GM20431 (cell line): Measurements from ENCODE around the gene CDK5RAP3.
"Not testable (repeated sequence)": the region's sequence is repeated elsewhere in the genome, so short reads cannot be mapped to it uniquely, and the experiment has no call there.

ENCODE experiments used
- in situ Hi-C: fragments of 300-500 bp; cut with MseI, MboI; formaldehyde crosslinking; loops from one replicate; pipeline ENCODE4 v1.15.0; 2020; ENCODE audit warnings: low sequenced_read_pairs; ENCODE audit not compliant: unreplicated experiment

CDK5RAP3 gene

GRCh38 chr17:47970725-47971499 is at the start of gene CDK5RAP3:
CDK5RAP3 (plus strand) TSS chr17:47971113; CDS start chr17:47971147, 34 bp downstream.
- in situ Hi-C loops = no loop called here

DNA sequence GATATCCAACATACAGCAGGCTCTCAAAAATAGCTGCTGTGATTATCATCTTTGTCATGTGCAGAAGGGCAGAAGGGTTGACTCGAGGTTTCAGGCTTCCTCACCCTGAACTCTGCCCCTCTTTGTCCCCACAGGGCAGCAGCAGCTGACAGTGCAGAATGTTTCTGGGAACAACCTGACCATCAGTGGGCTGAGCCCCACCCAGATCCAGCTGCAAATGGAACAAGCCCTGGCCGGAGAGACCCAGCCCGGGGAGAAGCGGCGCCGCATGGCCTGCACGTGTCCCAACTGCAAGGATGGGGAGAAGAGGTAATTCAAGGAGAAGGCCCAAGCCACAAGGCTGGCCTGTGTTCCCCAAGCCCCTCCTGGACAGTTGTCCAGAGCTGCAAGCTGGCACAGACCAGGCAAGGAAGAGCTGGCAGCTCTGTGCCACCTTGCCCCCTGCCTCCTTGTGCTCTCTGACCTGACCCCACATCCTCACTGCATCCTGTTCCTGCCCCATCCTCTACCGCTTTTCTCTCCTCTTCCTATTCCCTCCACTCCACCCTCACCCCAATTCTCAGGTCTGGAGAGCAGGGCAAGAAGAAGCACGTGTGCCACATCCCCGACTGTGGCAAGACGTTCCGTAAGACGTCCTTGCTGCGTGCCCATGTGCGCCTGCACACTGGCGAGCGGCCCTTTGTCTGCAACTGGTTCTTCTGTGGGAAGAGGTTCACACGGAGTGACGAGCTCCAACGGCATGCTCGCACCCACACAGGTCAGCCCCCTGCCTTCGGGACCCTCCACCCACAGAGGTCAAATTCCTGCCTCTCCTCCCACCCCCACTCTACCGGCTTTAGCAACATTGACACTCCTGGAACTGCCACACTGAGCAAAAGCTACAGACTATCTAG is 45.9 kb upstream of the CDK5RAP3 start:
- in situ Hi-C loops = no loop called here

DNA sequence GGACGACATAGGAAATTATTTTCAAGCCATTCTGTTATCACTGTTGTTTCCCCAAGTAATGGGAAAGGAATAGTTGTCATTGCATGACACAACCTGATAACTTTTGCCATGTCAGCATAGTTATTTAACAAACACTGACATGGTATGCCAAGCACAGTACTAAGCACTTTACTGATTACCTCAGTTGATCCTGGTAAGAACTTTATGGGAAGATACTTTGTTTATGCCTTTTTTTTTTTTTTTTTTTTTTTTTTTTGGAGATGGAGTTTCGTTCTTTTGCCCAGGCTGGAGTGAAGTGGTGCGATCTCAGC is 45.3 kb upstream of the CDK5RAP3 start:
- in situ Hi-C loops = no loop called here

DNA sequence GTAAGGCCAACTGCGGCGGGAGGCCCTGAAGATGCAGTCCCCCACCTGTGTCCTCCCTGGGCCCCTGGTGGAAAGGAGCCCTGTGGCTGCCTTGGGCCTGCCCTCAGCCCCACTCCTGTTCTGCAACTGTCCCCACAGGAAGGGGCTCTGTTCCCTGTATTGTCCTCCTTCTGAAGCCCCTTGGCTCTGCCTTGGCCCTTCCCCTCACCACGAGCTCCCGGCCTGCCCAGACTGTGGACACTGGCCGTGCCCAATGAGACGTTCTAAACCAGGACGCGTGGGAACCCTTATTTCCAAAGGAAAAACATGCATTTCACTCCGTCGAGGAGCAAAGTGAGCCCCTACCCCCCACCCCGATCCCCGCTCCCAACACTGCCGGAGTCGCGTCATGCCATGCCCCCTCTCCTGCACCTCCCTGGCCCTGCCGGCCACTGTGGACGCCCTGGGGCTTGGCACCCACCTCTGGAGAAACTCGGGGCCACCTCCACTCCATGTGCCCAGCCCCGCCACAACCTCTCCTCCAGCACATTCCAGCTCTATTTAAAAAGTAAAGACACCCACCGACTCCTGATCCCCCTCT is 43.0 kb upstream of the CDK5RAP3 start:
- in situ Hi-C loops = no loop called here

DNA sequence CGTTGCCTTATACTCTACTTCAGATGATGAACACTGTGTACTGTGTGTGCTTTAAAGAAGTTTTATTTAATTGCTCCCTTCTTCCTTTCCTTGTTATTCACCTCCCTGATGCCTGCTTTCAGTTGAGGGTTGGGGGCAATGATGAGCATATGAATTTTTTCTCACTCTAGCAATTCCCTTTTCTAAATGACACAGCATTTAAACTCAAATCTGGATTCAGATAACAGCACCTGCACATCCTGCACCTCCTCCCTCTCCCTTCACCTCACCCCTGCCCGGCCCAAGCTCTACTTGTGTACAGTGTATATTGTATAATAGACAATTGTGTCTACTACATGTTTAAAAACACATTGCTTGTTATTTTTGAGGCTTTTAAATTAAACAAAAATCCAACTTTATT is 42.5 kb upstream of the CDK5RAP3 start:
- in situ Hi-C loops = no loop called here

- in situ Hi-C loops = no loop called here
These were observed 41.5 kb upstream of the CDK5RAP3 start for GRCh38 chr17:47929218-47930000.

GRCh38 chr17:47931848-47932247 is 39.1 kb upstream of the CDK5RAP3 start:
- in situ Hi-C loops = no loop called here

- in situ Hi-C loops = no loop called here
These were observed 36.1 kb upstream of the CDK5RAP3 start for GRCh38 chr17:47934856-47935255.

DNA sequence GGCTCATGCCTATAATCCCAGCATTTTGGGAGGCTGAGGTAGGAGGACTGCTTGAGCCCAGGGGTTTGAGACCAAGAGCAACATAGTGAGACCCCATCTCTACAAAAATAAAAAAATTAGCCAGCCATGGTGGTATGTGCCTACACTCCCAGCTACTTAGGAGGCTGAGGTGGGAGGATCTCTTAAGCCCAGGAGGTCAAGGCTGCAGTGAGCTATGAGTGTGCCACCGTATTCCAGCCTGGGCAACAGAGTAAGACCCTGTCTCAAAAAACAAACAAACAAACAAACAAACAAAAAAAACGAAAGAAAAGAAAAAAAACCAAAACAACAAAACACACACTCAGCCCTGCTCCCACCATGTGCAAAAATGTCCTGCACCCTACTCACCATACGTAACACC is 35.4 kb upstream of the CDK5RAP3 start:
- in situ Hi-C loops = not testable (repeated sequence)

DNA sequence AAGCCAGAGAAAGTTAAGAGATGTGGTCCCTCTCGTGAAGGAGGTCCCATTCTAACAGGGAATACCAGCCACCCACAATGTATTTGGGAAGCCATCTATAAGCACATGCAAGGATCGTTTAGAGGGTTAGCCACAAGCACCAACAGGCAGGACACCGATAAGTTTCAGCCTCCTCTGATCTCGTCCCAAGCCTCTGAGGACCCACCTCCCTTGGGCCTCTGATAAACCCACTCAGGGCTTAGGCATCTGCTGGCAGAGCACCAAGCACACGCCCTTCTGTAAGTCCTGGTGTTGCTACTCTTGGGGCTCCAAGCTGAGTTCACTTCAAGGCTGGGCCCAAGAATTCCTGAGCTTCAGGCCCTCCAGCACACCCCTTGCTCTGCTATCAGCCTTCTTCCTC is 35.0 kb upstream of the CDK5RAP3 start:
- in situ Hi-C loops = no loop called here

DNA sequence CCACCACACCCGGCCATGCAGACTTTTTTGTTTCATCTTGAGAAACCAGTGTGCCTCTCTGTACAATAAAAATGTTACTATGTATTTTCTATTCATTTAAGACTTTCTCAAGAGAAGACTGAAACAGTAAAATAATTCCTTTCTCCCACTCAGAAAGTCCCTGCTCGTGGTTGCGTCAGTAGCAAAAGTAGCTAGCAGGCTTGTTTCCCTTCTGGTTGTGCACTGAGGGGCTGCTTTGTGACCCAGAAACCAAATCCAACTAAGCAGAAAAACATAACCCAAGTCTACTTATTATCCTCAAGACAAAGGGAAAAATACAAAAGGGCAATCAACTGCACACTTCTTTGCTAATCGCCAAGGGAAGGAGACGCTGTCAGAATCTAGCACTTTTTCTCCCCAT is 33.0 kb upstream of the CDK5RAP3 start:
- in situ Hi-C loops = no loop called here

DNA sequence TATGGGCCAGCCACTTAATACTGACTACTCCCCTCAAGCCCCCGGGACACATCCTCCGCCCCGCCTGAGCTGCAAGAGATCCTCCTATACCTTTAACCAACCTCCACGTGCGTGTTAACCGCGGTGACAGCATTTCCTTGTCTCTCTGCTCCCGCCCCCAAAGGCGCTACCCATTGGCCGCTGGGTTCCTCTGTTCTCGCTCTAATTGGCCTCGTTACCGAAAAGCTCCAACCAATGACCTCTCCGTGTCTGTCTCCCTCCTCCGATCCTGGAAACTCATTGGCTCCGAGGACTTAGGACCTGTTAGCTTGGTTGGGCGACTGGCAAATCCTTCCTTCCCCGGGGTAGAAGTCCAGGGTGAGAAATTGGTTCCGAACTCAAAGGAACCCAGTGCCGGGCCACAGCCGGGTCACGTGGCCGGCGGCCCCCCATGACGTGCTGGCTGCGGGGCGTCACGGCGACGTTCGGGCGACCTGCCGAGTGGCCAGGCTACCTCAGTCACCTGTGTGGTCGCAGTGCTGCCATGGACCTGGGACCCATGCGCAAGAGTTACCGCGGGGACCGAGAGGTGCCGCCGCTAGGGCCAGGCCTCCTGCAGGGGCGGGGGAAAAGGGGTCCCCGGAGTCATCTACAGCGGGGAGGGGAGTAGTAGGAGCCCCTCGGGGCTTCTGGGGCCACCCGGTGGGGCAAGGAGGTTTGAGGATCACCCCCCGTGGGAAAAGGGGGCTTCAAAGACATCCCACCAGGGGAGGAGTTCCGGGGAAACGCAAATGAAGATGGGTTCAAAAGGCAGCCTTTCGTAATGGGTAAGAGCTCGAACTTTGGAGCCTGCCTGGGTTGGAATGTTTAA is 29.4 kb upstream of the CDK5RAP3 start, which contains the start of gene PNPO:
Gene PNPO (plus strand): TSS at position 326 of the 850 bp plus-strand sequence. CDS start 105 bp downstream, at position 431.
- in situ Hi-C loops = no loop called here

DNA sequence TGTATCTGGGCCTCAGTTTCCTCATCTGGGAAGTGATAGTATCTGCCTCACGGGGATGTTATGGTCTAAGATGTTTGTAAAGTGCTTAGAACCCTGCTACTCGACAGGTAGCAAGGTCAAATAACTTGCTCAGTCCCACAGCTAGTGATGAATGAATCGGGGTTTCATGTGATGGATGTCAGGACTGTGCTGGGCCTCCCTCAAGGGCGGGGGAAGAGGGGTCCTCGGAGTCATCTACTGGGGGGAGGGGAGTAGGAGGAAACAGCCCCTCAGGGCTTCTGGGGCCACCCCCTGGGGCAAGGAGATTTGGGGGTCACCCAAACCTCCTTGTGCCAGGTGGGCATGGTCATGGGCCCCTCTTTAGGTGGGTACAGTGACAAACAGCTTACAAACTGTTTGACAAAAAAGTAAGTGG is 28.8 kb upstream of the CDK5RAP3 start:
- in situ Hi-C loops = no loop called here

- in situ Hi-C loops = no loop called here
These were observed 28.3 kb upstream of the CDK5RAP3 start for GRCh38 chr17:47942568-47942967.

DNA sequence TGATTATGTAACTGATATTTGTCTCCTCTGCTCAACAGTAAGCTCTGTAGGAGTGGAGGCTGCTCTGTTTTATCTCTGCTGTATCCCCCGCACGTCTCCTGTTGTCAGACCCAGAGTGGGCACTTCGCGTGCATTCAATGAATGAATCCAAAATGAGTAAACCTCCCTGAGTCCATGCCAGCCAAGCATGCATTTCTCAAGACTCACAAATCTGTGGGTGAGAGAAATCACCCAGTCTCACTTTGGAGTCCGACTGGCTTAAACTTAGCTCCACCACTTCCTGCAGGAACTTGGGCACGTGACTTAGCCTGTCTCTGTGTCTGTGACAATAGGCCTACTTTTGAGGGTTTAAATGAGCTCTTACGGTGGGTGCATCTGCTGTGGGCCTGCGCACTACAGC is 25.8 kb upstream of the CDK5RAP3 start:
- in situ Hi-C loops = no loop called here

GRCh38 chr17:47945529-47946508 is 25.1 kb upstream of the CDK5RAP3 start:
- in situ Hi-C loops = no loop called here

GRCh38 chr17:47946516-47946915 is 24.4 kb upstream of the CDK5RAP3 start:
- in situ Hi-C loops = no loop called here

DNA sequence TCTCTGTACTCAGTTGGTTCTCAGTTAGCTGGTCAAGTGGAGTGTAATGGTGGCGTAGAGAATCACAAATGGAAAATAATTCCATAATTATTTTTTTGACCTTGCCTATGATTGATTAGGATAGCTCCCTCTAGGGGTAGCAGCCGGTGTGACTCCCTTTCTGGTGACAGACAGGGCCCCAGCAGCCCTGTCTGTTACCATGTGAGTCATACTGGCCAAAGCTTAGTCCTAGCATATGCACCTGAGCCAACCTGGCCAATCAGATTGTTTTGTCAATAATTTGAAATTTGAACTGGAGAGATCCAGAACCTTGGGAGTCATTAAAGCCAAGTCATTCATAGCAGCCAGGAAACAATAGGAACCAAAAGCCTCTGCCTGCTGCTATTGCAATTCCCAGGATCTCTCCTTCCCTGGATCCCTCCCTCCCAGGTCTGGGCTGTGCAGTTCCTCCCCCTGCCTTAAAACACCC is 23.9 kb upstream of the CDK5RAP3 start:
- in situ Hi-C loops = no loop called here
